GM10266 (cell line): ENCODE measurements around the gene IZUMO1.
"Not testable (repeated sequence)": the region's sequence is repeated elsewhere in the genome, so short reads cannot be mapped to it uniquely, and the experiment has no call there.

Source experiments
- DNase-seq: peaks from one replicate; pipeline ENCODE4 v3.0.0; 2012; ENCODE audit errors: extremely low spot score
- CTCF ChIP-seq: IDR thresholded peaks from 2 replicates; pipeline ENCODE4 v1.5.1; 2012; ENCODE audit warnings: mild to moderate bottlenecking, low read depth; ENCODE audit not compliant: control insufficient read depth, insufficient read depth; ENCODE audit errors: missing control alignments

Gene IZUMO1

GRCh38 chr19:48746738-48747575 is at the start of gene IZUMO1:
IZUMO1 (minus strand) TSS chr19:48746909; CDS start chr19:48745859, 1,050 bp downstream.
- peak; percentile 77 for DNase-seq
- no peak for TF ChIP-seq CTCF

GRCh38 chr19:48795685-48796070 is 49.0 kb upstream of the IZUMO1 start:
- no peak for TF ChIP-seq CTCF
- DNase-seq = peak; percentile 29

GRCh38 chr19:48795055-48795684 is 48.5 kb upstream of the IZUMO1 start:
- TF ChIP-seq CTCF = peak; percentile 90

GRCh38 chr19:48794291-48794690 is 47.6 kb upstream of the IZUMO1 start:
- no peak for TF ChIP-seq CTCF
- DNase-seq = no peak

More at GRCh38 chr19:48795055-48795684, 48.5 kb upstream of the IZUMO1 start:
- DNase-seq = peak; percentile 92

GRCh38 chr19:48793271-48793670 is 46.6 kb upstream of the IZUMO1 start:
- DNase-seq = no peak
- no peak for TF ChIP-seq CTCF

GRCh38 chr19:48787331-48787730 is 40.6 kb upstream of the IZUMO1 start:
- not testable (repeated sequence) for DNase-seq

- DNase-seq = not testable (repeated sequence)
These were observed 39.7 kb upstream of the IZUMO1 start for GRCh38 chr19:48786422-48786821.

- DNase-seq = no peak
- no peak for TF ChIP-seq CTCF
These were observed 37.8 kb upstream of the IZUMO1 start for GRCh38 chr19:48784527-48784926.
